Lung (tissue), 12 donors: ENCODE measurements around the gene GCM1. TPM values are rescaled to one million over a fixed set of nuclear protein-coding genes. Genes with fewer than 3 reads are reported as not detected.
A peak's percentile ranks its signal among the peaks of the same experiment; 100 is the strongest.

Experiments
- ATAC-seq: fragments of 200-7000 bp; cut with Tn5 transposase; one replicate; pipeline ENCODE4 v1.9.1; 2020; ENCODE audit warnings: moderate number of reproducible peaks; ENCODE audit not compliant: insufficient read depth, low FRiP score
- DNase-seq, 3 donors: peaks; one replicate each; pipeline ENCODE4 v3.0.0-alpha.2; 2013 to 2017
- H3K27ac ChIP-seq, 2 donors: one replicate each; pipeline ENCODE4 v1.5.1; 2013; ENCODE audit warnings: mild to moderate bottlenecking in 2 of 2, moderate library complexity in 2 of 2, control low read depth in 1 of 2, inconsistent platforms in 1 of 2, low read depth in 1 of 2, low read length in 1 of 2
- H3K27me3 ChIP-seq, 3 donors: one replicate each; pipeline ENCODE4 v1.5.1; 2013; ENCODE audit warnings: low read length in 2 of 3; ENCODE audit not compliant: control insufficient read depth in 3 of 3, insufficient read depth in 3 of 3
- H3K36me3 ChIP-seq, 4 donors: one replicate each; pipeline ENCODE4 v1.5.1; 2013; ENCODE audit warnings: low read length in 4 of 4, mild to moderate bottlenecking in 1 of 4, moderate library complexity in 1 of 4; ENCODE audit not compliant: control insufficient read depth in 4 of 4, insufficient read depth in 4 of 4
- H3K4me1 ChIP-seq, 5 donors: one replicate each; pipeline ENCODE4 v1.5.1; 2013; ENCODE audit warnings: low read length in 5 of 5, mild to moderate bottlenecking in 2 of 5, moderate library complexity in 1 of 5; ENCODE audit not compliant: control insufficient read depth in 5 of 5, insufficient read depth in 5 of 5
- H3K4me3 ChIP-seq: one replicate; pipeline ENCODE4 v1.5.1; 2013; ENCODE audit warnings: mild to moderate bottlenecking, control low read depth, moderate library complexity
- H3K9ac ChIP-seq, 2 donors: one replicate each; pipeline ENCODE4 v1.5.1; 2013; ENCODE audit warnings: low read length in 2 of 2, control low read depth in 1 of 2; ENCODE audit not compliant: insufficient read depth in 1 of 2
- H3K9me3 ChIP-seq, 4 donors: one replicate each; pipeline ENCODE4 v1.5.1; 2013; ENCODE audit warnings: low read length in 3 of 4, mild to moderate bottlenecking in 1 of 4, moderate library complexity in 1 of 4; ENCODE audit not compliant: control insufficient read depth in 4 of 4, insufficient read depth in 3 of 4
- WGBS, 2 donors: extraction: QIAGEN DNeasy Blood & Tissue Kit; methylation state at CpG; one replicate each; pipeline ENCODE4 v1.1.7; 2013; 5-methylcytosine and 5-hydroxymethylcytosine counted together
- polyA plus RNA-seq, 2 donors: library from polyadenylated mRNA; stranded (reverse); fragments of 200-250 nt; gene quantifications; one replicate each; pipeline ENCODE4 v1.2.1, GENCODE V29; 2013
- total RNA-seq, 2 donors: library from RNA; depleted of rRNA in 1 of 2; stranded (reverse); fragments of >200 nt in 1 of 2; gene quantifications; one replicate each; pipeline ENCODE4 v1.2.1, GENCODE V29; 2014 to 2021
- TF ChIP-seq, protein P1 (sequence below): IDR thresholded peaks from 2 replicates; pipeline ENCODE4 v1.5.1; 2012; ENCODE audit warnings: mild to moderate bottlenecking; ENCODE audit errors: control extremely low read depth, extremely low read depth
- donor health status: control.
- donor health status: control.
- donor health status: Bipolar disorder and iron deficiency.
- donor health status: healthy.
- donor health status: DM: yes; HTN: yes; CAD: no.

Gene GCM1
- total and polyA plus RNA-seq, 4 donors: 0.03 to 0.10 (median 0.09) TPM; not detected in 1

DNA sequence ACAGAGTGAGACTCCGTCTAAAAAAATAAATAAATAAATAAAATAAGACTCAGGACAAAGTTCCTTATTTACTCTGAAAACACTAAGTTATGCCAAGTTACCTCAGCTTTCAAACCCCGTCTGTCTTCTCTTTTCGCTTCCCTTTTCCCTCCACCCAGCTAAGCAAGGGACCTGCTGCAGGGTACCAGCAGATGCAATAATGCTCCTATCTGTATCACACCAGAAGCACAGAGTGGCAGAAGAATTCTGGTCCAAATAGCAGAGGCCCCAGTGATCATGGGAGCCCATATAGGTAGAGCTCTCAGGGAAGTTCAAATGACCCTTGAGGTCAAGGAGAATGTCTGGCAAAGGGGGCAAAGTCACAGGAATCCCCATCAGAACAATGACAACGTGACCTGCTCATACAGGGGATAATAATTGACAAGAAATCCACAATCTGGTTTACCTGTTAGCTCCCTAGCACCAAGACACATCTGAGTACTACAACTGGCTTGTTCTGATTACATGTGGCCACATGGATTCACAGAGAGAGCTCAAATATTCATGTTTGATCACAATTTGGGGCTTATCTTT is 8.7 kb downstream of the GCM1 start:
- Histone ChIP-seq H3K9ac (no peak overlapping the region), H3K4me3 (no peak overlapping the region), H3K27me3 (no peaks in the 10 kb centered on the region), H3K36me3 (no peaks in the 10 kb centered on the region), H3K9me3 (no peaks in the 10 kb centered on the region), H3K4me1 (no peaks in the 10 kb centered on the region), H3K27ac (no peak overlapping the region)
- 66 to 70% methylated on average over 4 of the region's 4 CpGs for WGBS, 2 donors
- TF ChIP-seq, protein P1, sequence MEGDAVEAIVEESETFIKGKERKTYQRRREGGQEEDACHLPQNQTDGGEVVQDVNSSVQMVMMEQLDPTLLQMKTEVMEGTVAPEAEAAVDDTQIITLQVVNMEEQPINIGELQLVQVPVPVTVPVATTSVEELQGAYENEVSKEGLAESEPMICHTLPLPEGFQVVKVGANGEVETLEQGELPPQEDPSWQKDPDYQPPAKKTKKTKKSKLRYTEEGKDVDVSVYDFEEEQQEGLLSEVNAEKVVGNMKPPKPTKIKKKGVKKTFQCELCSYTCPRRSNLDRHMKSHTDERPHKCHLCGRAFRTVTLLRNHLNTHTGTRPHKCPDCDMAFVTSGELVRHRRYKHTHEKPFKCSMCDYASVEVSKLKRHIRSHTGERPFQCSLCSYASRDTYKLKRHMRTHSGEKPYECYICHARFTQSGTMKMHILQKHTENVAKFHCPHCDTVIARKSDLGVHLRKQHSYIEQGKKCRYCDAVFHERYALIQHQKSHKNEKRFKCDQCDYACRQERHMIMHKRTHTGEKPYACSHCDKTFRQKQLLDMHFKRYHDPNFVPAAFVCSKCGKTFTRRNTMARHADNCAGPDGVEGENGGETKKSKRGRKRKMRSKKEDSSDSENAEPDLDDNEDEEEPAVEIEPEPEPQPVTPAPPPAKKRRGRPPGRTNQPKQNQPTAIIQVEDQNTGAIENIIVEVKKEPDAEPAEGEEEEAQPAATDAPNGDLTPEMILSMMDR: no peak
- DNase-seq: no peak
- ATAC-seq: no peak

DNA sequence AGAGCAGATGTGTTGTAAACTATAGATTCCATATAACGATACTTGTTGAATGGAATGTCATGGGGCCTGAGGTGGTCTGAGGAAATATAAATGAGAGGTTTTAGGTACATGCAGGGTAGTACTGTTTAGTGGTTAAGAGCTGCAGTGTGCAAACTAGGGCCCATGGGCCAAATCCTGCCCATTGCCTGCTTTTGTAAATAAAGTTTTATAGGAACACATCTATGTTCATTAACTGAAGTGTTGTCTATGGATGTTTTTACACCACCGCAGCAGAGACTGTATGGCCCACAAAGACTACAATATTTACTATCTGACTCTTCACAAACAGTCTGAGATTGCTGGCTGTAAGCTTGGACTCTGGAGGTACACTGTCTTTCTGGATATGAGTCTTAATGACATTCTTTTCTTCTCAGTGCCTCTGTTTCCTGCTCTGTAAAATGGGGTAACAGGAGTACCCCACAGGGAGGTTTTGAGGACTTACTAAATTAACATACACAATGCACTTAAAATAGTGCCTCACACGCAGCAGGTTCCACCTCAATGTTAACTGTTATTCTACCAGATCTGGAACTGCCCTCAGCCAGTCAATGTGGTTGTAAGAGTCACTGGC is 12.5 kb downstream of the GCM1 start:
- Histone ChIP-seq H3K36me3 (no peaks in the 10 kb centered on the region), H3K27me3 (no peaks in the 10 kb centered on the region), H3K9me3 (peaks cover 0 to 2% (median 0%) of the 10 kb centered on the region in 4 donors), H3K4me3 (no peak overlapping the region), H3K27ac (no peak overlapping the region), H3K9ac (no peak overlapping the region), H3K4me1 (no peaks in the 10 kb centered on the region)
- 80 to 95% methylated on average over 3 of the region's 3 CpGs for WGBS, 2 donors
- TF ChIP-seq, protein P1: no peak
- DNase-seq (no peak), ATAC-seq (no peak)

DNA sequence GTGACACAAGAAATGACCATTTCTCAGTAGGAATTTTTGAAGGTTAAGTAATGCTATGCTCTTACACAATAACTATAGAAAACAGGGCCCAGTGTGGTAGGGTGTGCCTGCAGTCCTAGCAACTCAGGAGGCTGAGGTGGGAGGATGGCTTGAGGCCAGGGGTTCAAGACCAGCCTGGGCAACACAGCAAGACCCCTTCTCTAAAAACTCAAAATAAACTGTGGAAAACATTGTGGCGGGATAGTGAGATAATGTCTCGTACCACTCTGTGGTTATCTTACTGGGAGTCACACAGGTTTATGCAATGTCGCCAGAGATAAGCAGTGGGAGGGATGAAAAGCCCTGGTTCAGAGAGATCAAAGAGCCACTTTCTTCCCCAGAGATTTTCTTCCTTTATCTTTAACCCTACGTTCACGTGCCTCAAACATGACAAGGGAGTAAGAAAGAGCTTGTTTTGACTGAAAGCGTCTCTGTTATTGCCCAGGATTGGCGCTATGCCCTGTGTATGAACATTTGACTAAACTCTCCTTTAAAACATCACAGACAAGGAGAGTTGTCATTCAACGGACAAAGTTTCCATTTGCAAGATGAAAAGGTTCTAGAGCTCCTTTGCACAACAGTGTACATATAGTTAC is 13.9 kb downstream of the GCM1 start:
- H3K4me1 ChIP-seq: peaks cover 0 to 1% (median 0%) of the 10 kb centered on the region in 5 donors
- H3K4me3 ChIP-seq: no peak overlapping the region
- ATAC-seq (no peak), DNase-seq (peak in 1 of 3 donors; percentile 32)
- TF ChIP-seq, protein P1: no peak
- H3K27me3 ChIP-seq: no peaks in the 10 kb centered on the region
- no peak overlapping the region for H3K27ac ChIP-seq
- H3K9ac ChIP-seq: no peak overlapping the region
- WGBS, 2 donors: 53 to 68% methylated on average over 8 of the region's 8 CpGs
- peaks cover 0 to 2% (median 0%) of the 10 kb centered on the region in 4 donors for H3K9me3 ChIP-seq
- no peaks in the 10 kb centered on the region for H3K36me3 ChIP-seq
